SK-N-SH treated with all-trans-retinoic acid at 6 μM for 48 hours (cell line): Measurements from ENCODE around the gene UBA52.

Experiments
- ATAC-seq: fragments of 200-7000 bp; cut with Tn5 transposase; 3 replicates; pipeline ENCODE4 v1.9.1; 2020; ENCODE audit warnings: mild to moderate bottlenecking, moderate library complexity
- ARNTL ChIP-seq: fragments of 450-650 bp; formaldehyde crosslinking; IDR thresholded peaks from 2 replicates; pipeline ENCODE4 v1.5.0; 2020; ENCODE audit warnings: low read depth, mild to moderate bottlenecking, moderate library complexity, borderline replicate concordance
- BACH2 ChIP-seq: fragments of 250-450 bp; sonication (Bioruptor Pico); IDR thresholded peaks from 2 replicates; pipeline ENCODE4 v1.9.0; 2021; ENCODE audit warnings: mild to moderate bottlenecking, borderline replicate concordance
- CSDC2 ChIP-seq: fragments of 250-450 bp; sonication (Bioruptor Pico); IDR thresholded peaks from 2 replicates; pipeline ENCODE4 v1.5.0; 2020; ENCODE audit warnings: mild to moderate bottlenecking, moderate library complexity
- ESRRG ChIP-seq: fragments of 250-450 bp; sonication (Bioruptor Pico); IDR thresholded peaks from 2 replicates; pipeline ENCODE4 v1.6.1; 2021; ENCODE audit warnings: mild to moderate bottlenecking
- GLIS3 ChIP-seq: fragments of 250-450 bp; sonication (Bioruptor Pico); IDR thresholded peaks from 2 replicates; pipeline ENCODE4 v1.5.0; 2020; ENCODE audit warnings: mild to moderate bottlenecking, moderate library complexity
- ISL1 ChIP-seq: fragments of 250-450 bp; sonication (Bioruptor Pico); IDR thresholded peaks from 2 replicates; pipeline ENCODE4 v2.1.2; 2022; ENCODE audit warnings: mild to moderate bottlenecking, moderate library complexity
- OSR1 ChIP-seq: fragments of 250-450 bp; sonication (Bioruptor Pico); IDR thresholded peaks from 2 replicates; pipeline ENCODE4 v1.8.0; 2022; ENCODE audit warnings: moderate library complexity, mild to moderate bottlenecking, inconsistent platforms
- PATZ1 ChIP-seq: fragments of 250-450 bp; sonication (Bioruptor Pico); IDR thresholded peaks from 2 replicates; pipeline ENCODE4 v1.8.0; 2020; ENCODE audit warnings: mild to moderate bottlenecking, moderate library complexity, borderline replicate concordance
- POU6F1 ChIP-seq: fragments of 250-450 bp; sonication (Bioruptor Pico); IDR thresholded peaks from 2 replicates; pipeline ENCODE4 v1.8.0; 2021; ENCODE audit warnings: low read depth, mild to moderate bottlenecking, moderate library complexity, borderline replicate concordance
- PPARA ChIP-seq: fragments of 250-450 bp; sonication (Bioruptor Pico); IDR thresholded peaks from 2 replicates; pipeline ENCODE4 v1.5.0; 2020; ENCODE audit warnings: mild to moderate bottlenecking, borderline replicate concordance
- RARB ChIP-seq: fragments of 250-450 bp; sonication (Bioruptor Pico); IDR thresholded peaks from 2 replicates; pipeline ENCODE4 v1.8.0; 2021; ENCODE audit warnings: mild to moderate bottlenecking, moderate library complexity
- SNAI2 ChIP-seq: fragments of 250-450 bp; sonication (Bioruptor Pico); IDR thresholded peaks from 2 replicates; pipeline ENCODE4 v1.5.0; 2020; ENCODE audit warnings: mild to moderate bottlenecking, moderate library complexity
- TCF4 ChIP-seq: fragments of 250-450 bp; sonication (Bioruptor Pico); IDR thresholded peaks from 2 replicates; pipeline ENCODE4 v1.8.0; 2021; ENCODE audit warnings: mild to moderate bottlenecking, moderate library complexity, borderline replicate concordance
- TOX ChIP-seq: fragments of 250-450 bp; sonication (Bioruptor Pico); IDR thresholded peaks from 2 replicates; pipeline ENCODE4 v1.8.0; 2021; ENCODE audit warnings: mild to moderate bottlenecking, moderate library complexity, borderline replicate concordance
- ZC3H10 ChIP-seq: fragments of 250-450 bp; sonication (Bioruptor Pico); IDR thresholded peaks from 2 replicates; pipeline ENCODE4 v1.5.1; 2021; ENCODE audit warnings: mild to moderate bottlenecking, moderate library complexity
- ZFP3 ChIP-seq: fragments of 250-450 bp; sonication (Bioruptor Pico); IDR thresholded peaks from 2 replicates; pipeline ENCODE4 v1.5.0; 2020; ENCODE audit warnings: mild to moderate bottlenecking, moderate library complexity
- ZFP30 ChIP-seq: fragments of 450-650 bp; formaldehyde crosslinking; IDR thresholded peaks from 2 replicates; pipeline ENCODE4 v1.5.0; 2022; ENCODE audit warnings: mild to moderate bottlenecking, moderate library complexity
- ZNF565 ChIP-seq: fragments of 450-650 bp; formaldehyde crosslinking; conservative IDR thresholded peaks from 2 replicates; pipeline ENCODE4 v1.5.0; 2020; ENCODE audit warnings: low read depth, mild to moderate bottlenecking, moderate library complexity
- ZNF70 ChIP-seq: fragments of 450-650 bp; formaldehyde crosslinking; IDR thresholded peaks from 2 replicates; pipeline ENCODE4 v1.5.0; 2020; ENCODE audit warnings: mild to moderate bottlenecking, moderate library complexity
- ZNF8 ChIP-seq: fragments of 450-650 bp; formaldehyde crosslinking; IDR thresholded peaks from 2 replicates; pipeline ENCODE4 v1.5.0; 2020; ENCODE audit warnings: mild to moderate bottlenecking, moderate library complexity
- TF ChIP-seq, protein P1 (sequence below): fragments of 250-450 bp; sonication (Bioruptor Pico); IDR thresholded peaks from 2 replicates; pipeline ENCODE4 v1.5.1; 2020; ENCODE audit warnings: low read depth, mild to moderate bottlenecking, moderate library complexity
- TF ChIP-seq, protein P2 (sequence below): fragments of 250-450 bp; sonication (Bioruptor Pico); IDR thresholded peaks from 2 replicates; pipeline ENCODE4 v1.5.0; 2020; ENCODE audit warnings: mild to moderate bottlenecking, moderate library complexity
- TF ChIP-seq, protein P3 (sequence below): fragments of 250-450 bp; sonication (Bioruptor Pico); IDR thresholded peaks from 2 replicates; pipeline ENCODE4 v1.5.1; 2021; ENCODE audit warnings: mild to moderate bottlenecking, moderate library complexity

UBA52 gene

DNA sequence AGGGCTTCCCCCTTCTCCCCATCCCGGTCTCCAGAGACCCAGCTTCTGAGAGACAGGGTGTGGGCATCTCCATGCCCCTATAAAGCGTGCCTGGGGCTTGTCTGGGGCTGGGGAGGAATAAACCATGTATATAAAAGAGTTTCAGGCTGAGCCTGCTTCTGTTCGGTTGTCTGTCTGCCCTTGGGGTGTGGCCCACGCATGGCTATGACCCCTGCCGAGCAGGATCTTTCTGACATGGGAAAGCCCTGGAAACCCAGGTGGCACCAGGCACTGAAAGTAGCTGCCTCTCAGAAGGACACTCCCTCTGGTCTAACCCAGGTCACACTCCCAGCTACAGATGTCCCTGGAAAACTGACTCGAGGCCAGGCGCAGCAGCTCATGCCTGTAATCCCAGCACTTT is 49.2 kb downstream of the UBA52 start:
- TF ChIP-seq SNAI2 (CRISPR knock-in tag) (no peak), TOX (CRISPR knock-in tag) (no peak), GLIS3 (CRISPR knock-in tag) (no peak), ZFP30 (no peak), PPARA (CRISPR knock-in tag) (no peak), ZC3H10 (CRISPR knock-in tag) (no peak), RARB (CRISPR knock-in tag) (no peak), ZNF70 (CRISPR knock-in tag) (no peak), ZNF565 (CRISPR knock-in tag) (no peak), ZFP3 (CRISPR knock-in tag) (no peak), ZNF8 (no peak), CSDC2 (no peak), PATZ1 (no peak), TCF4 (no peak), OSR1 (CRISPR knock-in tag) (no peak), ESRRG (CRISPR knock-in tag) (no peak)
- TF ChIP-seq, protein P1, sequence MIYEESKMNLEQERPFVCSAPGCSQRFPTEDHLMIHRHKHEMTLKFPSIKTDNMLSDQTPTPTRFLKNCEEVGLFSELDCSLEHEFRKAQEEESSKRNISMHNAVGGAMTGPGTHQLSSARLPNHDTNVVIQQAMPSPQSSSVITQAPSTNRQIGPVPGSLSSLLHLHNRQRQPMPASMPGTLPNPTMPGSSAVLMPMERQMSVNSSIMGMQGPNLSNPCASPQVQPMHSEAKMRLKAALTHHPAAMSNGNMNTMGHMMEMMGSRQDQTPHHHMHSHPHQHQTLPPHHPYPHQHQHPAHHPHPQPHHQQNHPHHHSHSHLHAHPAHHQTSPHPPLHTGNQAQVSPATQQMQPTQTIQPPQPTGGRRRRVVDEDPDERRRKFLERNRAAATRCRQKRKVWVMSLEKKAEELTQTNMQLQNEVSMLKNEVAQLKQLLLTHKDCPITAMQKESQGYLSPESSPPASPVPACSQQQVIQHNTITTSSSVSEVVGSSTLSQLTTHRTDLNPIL (CRISPR knock-in tag): no peak
- TF ChIP-seq, protein P2, sequence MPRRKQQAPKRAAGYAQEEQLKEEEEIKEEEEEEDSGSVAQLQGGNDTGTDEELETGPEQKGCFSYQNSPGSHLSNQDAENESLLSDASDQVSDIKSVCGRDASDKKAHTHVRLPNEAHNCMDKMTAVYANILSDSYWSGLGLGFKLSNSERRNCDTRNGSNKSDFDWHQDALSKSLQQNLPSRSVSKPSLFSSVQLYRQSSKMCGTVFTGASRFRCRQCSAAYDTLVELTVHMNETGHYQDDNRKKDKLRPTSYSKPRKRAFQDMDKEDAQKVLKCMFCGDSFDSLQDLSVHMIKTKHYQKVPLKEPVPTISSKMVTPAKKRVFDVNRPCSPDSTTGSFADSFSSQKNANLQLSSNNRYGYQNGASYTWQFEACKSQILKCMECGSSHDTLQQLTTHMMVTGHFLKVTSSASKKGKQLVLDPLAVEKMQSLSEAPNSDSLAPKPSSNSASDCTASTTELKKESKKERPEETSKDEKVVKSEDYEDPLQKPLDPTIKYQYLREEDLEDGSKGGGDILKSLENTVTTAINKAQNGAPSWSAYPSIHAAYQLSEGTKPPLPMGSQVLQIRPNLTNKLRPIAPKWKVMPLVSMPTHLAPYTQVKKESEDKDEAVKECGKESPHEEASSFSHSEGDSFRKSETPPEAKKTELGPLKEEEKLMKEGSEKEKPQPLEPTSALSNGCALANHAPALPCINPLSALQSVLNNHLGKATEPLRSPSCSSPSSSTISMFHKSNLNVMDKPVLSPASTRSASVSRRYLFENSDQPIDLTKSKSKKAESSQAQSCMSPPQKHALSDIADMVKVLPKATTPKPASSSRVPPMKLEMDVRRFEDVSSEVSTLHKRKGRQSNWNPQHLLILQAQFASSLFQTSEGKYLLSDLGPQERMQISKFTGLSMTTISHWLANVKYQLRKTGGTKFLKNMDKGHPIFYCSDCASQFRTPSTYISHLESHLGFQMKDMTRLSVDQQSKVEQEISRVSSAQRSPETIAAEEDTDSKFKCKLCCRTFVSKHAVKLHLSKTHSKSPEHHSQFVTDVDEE (CRISPR knock-in tag): no peak
- TF ChIP-seq, protein P3, sequence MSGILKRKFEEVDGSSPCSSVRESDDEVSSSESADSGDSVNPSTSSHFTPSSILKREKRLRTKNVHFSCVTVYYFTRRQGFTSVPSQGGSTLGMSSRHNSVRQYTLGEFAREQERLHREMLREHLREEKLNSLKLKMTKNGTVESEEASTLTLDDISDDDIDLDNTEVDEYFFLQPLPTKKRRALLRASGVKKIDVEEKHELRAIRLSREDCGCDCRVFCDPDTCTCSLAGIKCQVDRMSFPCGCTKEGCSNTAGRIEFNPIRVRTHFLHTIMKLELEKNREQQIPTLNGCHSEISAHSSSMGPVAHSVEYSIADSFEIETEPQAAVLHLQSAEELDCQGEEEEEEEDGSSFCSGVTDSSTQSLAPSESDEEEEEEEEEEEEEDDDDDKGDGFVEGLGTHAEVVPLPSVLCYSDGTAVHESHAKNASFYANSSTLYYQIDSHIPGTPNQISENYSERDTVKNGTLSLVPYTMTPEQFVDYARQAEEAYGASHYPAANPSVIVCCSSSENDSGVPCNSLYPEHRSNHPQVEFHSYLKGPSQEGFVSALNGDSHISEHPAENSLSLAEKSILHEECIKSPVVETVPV (CRISPR knock-in tag): no peak
- ATAC-seq: no peak

DNA sequence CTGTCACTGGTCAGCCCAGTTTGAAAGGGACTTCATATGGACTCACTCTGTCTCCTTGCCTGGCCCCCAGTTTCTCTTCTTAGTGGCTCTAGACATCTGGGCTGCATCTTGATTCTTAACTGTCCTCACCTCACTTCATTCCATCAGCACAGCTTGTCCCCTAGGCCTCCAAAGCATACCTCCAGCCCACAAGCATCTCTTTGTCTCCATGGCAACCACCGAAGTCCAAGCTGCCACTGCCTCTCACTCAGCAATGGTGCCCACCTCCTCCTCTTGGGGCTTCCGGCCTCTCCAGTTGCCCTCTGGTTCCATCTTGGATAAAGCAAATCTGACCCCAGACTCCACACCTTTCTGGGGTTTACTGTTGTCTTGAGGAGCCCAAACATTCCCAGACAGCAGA is 55.2 kb downstream of the UBA52 start:
- no peak for TF ChIP-seq TOX (CRISPR knock-in tag)
- no peak for TF ChIP-seq ESRRG (CRISPR knock-in tag)
- TF ChIP-seq ZFP3 (CRISPR knock-in tag): no peak
- TF ChIP-seq SNAI2 (CRISPR knock-in tag): no peak
- no peak for TF ChIP-seq CSDC2
- TF ChIP-seq ISL1 (CRISPR knock-in tag): no peak
- no peak for TF ChIP-seq ZNF8
- TF ChIP-seq, protein P3 (CRISPR knock-in tag): no peak
- TF ChIP-seq, protein P2 (CRISPR knock-in tag): no peak
- TF ChIP-seq POU6F1 (CRISPR knock-in tag): no peak
- TF ChIP-seq OSR1 (CRISPR knock-in tag): no peak
- no peak for TF ChIP-seq ARNTL
- TF ChIP-seq ZFP30: no peak
- no peak for TF ChIP-seq BACH2 (CRISPR knock-in tag)
- TF ChIP-seq RARB (CRISPR knock-in tag): no peak
- no peak for TF ChIP-seq ZNF70 (CRISPR knock-in tag)
- no peak for TF ChIP-seq PATZ1
- ATAC-seq: no peak
